Effector CD8-positive, alpha-beta T cell (primary cell): ENCODE results near the gene PROP1.
"Not testable (repeated sequence)": the region's sequence is repeated elsewhere in the genome, so short reads cannot be mapped to it uniquely, and the experiment has no call there.

Experiments used
- DNase-seq: peaks from one replicate; lab custom pipeline; 2025; lab: John Stamatoyannopoulos, UW

Gene PROP1

DNA sequence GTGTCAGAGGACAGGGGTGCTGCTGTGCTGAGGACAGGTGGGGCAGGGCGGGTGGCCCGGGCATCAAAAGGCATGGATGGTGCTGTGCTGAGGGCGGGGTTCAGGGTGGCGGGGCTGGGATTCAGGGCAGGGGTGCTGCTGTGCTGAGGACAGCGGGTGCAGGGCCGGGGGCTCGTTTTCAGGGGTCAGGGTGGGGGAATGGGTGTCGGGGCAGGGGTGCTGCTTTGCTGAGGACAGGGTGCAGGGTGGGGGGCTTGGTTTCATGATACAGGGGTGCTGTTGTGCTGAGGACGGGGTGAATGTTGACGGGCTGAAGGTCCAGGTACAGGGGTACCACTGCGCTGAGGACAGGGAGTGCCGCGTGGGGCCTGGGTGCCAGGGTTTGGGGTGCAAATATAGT is 50.9 kb downstream of the PROP1 start:
- not testable (repeated sequence) for DNase-seq

DNA sequence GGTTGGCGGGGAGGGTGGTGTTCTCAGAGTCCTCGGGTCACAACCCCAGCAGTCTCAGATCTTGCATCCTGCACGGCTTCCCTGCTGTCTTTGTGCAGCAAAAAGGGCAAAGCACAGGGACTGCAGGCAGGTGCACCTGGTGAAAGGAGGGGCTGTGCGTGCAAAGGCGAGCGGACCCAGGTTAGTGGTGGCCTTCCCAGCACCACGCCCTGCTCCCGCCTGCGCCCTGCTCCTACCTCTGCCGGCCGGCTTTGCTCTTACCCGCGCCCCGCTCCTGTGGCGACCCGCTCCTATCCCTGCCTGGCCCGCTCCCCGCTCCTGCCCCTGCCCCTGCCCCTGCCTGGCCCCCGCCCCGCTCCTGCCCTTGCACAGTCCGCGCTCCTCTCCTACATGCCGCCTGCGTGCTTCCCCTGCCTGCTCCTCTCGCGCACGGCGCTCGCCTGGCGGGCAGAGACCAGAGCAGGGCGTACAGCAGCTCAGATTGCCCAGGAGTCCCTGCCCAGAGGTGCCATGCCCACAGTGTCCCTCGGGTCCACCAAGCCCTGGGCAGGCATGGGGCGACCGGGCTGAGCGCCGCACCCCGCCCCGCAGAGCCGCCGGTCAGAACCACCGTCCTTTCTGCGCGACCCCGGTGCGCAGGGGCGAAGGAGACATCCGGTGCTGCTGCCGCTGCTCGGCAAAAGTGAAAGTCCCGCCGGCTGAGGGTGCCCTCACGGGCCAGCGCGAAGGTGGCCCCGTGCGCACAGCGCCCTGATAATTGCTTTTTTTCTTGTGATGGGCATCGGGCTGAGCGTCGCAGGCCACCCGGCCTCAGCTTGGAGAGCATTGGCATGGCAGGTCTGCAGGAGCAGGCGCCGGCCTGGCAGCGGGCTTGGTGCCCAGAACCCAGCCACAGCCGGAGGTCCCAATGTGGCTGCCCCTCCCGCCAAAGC is 52.0 kb downstream of the PROP1 start:
- not testable (repeated sequence) for DNase-seq

DNA sequence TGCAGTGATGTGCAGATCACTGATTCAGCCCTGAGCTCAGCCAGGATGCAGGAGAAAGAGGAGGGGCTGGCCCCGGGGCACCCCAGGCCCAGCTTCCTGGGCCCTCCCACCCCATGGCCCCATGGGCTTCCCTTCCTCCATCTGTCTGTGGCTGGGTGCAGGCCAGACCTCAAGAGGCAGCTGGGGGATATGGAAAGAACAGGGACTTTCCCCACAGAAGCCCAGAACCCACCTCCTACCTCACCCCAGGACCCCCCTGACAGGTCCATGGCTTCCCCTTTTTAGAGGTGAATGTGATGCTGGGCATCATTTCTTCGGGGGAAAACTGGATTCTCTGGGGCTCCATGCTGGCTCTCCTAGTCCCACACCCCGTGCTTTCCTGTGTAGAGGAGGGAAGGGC is 53.1 kb downstream of the PROP1 start:
- not testable (repeated sequence) for DNase-seq
